HG03432 (cell line): ENCODE results near the gene YY1.
"Not testable (repeated sequence)": the region's sequence is repeated elsewhere in the genome, so short reads cannot be mapped to it uniquely, and the experiment has no call there.

Source experiments
- ATAC-seq: cut with Tn5 transposase; IDR thresholded peaks from one replicate; pipeline ENCODE4 v1.9.1; 2021; ENCODE audit warnings: mild to moderate bottlenecking, moderate library complexity; ENCODE audit not compliant: unreplicated experiment

Gene YY1

DNA sequence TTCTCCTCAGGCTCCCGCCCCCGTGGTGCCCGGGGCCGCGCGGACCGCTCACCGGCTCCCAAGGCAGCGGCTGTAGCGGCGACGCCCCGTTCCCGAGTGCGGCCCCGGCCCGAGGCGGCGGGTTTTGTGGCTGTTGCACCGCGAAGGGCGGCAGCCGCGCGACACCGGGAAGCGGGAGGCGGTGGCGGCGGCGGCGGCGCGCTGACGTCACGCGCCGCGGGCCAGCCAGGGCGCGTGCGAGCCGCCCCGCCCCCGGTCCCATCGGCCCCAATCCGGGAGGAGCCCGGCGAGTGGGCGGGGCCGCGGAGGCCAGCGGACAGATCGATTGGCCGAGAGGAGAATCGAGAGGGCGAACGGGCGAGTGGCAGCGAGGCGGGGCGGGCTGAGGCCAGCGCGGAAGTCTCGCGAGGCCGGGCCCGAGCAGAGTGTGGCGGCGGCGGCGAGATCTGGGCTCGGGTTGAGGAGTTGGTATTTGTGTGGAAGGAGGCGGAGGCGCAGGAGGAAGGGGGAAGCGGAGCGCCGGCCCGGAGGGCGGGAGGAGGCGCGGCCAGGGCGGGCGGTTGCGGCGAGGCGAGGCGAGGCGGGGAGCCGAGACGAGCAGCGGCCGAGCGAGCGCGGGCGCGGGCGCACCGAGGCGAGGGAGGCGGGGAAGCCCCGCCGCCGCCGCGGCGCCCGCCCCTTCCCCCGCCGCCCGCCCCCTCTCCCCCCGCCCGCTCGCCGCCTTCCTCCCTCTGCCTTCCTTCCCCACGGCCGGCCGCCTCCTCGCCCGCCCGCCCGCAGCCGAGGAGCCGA is at the start of gene YY1:
TSS of gene YY1 (plus strand) at position 726 of the 792 bp plus-strand sequence. CDS start 101 bp downstream, outside the sequence.
- peak; percentile 79 for ATAC-seq

DNA sequence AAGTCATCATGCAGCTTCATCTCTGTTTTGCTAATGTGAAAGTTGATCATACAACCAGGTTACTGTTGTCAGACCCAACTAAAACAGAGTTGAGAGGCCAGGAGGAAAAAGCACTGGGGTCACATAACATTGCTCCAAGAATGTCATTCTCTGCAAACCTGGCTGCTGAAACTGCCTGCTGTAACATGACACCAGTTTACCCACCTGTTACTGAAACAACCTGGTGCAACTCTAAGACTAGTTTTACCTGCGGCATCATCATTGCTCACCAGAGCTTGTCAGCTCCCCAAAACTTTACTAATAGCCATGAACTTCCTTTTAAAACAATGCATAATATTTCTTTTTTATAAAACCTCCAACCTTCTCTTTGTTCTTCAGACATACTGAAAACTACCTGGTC is 48.8 kb upstream of the YY1 start:
- no peak for ATAC-seq

DNA sequence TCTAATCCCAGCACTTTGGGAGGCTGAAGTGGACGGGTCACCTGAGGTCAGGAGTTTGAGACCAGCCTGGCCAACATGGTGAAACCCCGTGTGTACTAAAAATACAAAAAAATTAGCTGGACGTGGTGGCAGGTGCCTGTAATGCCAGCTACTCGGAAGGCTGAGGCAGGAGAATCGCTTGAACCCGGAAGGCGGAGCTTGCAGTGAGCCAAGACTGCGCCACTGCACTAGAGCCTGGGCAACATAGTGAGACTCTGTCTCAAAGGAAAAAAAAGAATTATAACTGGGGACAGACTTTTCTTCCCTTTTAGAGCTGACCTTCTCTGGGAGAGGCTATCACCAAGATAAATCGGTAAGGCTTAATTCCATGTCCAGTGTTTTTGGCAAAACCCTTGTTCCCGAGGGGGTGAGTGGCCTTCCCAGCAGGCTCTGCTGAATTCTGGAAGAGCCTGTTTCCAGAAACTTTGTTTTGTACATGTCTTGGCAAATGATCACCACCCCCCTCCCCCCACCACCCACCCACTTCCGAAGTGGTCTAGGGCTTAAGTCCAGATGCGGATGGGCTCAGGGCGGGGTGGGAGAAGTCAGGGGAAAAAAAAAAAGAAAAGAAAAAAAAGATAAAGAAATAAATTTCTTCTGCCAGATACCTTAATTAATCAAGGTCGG is 47.2 kb upstream of the YY1 start:
- no peak for ATAC-seq

DNA sequence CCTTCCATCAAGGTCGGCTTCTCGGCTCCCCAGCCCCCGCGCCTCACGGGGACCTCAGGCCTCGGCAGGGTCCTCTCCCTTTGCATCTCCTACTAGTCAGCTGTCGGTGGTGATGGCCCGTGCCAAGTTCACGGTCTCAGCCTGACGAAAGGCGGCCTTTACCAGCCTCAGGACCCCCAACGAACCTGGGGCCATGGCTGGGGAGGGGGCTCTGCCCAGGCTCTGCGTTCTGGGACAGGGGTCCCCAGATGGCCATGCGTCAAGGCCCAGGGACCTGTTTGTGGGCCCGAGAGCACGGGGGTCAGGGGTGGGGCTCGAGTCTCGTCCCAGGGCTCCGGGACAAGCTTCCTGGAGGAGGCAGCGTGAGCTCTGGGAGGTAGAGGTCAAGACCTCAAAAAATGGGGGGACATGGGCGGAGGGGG is 46.7 kb upstream of the YY1 start:
- no peak for ATAC-seq

DNA sequence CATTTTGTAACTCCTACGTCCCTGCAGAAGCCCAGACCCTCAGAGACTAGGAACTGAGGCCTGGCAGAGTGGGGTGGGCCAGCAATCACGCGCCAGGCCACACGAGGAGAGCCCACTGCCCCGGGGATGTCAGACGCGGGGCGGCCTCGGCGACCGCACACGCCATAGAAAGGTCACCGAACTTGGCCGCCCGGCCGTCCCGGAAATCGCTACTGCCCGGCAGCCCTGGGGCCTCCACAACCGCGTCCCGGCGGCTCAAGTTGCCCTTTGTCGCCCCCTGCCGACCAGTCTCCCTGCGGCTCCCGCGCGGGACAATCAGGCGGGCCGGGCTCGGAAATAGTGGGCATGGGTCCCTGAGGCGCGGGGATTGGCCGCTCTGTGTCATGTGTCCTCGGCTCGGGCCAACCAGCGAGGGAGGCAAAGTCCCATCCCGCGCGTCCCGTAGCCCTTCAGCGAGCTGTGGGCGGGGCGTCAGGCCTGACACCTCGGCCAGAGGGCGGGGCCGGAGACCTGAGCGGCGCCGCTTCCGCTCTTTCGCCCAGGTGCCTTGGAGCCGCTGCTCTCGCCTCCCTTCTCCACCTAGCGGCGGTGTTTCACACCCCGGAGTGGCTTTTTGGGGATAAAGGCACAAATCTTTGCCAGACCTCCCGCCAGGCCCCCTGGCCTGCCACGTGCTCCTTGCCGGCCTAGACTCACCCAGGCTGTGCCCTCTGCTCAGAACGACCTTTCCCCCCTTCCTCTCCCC is 46.1 kb upstream of the YY1 start:
- ATAC-seq = peak; percentile 98

DNA sequence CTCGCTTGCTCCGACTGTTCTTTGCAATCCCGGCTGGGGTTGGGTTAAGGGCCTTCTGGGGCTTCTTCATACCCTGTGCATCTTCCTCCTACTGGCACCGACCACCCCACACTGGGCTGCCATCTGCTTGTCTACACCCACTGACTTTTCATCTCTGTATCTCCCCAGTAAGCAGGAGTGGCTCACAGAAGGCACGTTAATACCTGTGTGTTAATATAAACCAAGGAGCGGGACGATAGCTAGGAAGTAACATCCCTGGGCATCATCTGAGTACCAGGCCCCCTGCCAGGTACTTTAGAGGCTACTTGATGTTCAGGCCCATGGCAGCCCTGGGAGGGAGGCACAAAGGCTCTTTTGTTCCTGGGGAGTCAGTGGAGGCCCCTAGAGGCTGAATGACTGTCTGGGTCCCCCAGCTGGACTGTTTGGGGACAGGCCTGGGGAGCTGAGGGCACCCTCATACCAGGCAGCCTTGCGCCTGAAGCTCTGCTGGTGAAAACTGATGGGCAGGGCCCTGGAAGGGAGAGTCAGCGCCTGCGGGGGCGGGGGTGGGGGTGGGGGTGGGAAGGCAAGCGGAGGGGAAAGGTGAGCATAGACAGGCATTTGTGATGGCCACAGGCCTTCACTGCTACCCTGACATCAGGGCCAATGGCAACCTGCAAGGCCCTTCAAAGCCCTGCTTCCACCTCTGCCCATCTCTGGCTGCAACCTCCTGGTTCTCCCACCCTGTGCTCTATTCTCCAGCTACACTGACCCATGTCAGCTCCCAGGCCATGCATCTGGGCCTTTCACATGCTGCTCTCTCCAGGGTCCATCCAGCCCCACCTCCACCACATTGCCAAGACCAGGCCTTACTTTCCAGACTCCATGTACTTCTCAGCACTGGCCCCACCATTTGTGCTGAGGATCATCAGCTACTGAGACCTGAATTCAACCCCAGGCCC is 45.3 kb upstream of the YY1 start:
- no peak for ATAC-seq

DNA sequence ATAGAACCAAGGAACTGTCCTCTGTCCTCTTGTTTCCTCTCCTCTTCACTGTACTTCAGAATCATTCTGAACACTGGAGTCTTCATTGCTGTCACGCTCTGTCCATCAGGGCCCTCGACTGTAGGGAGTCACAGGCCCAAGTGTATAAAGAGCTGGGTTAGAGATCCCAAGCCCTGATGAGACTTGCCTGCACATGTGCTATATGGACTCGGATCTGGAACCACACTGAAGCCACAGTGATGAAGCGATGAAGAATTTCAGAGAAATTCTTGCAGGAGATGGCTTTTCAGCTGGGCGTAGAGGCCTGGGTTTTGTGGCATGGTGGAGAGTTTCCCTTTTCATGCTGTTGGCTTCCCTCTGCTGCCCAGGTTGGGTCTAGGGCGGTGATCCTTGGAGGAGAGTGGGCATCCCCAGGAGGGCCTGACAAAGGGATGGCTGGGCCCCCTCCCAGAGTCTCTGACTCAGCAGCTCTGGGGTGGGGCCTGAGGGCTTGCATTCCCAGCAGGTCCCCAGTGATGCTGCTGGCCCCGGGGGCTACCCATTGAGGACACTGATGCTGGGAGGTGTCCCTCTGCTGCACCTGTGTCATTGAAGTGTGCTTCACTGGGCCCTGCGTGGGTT is 39.6 kb upstream of the YY1 start:
- no peak for ATAC-seq

DNA sequence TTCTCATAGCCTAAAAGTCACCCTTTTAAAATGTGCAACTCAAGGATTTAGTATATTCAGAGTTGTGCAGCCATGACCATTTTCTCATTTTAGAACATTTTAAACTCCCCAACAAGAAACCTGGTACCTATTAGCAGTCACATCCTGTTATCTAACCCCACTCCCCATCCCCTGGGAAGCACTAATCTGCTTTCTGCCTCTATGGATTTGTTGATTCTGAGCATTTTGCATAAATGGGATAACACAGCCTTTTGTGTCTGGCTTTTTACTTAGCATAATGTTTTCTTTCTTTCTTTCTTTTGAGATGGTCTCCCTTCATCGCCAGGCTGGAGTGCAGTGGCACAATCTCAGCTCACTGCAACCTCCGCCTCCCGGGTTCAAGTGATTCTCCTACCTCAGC is 38.6 kb upstream of the YY1 start:
- ATAC-seq = no peak

DNA sequence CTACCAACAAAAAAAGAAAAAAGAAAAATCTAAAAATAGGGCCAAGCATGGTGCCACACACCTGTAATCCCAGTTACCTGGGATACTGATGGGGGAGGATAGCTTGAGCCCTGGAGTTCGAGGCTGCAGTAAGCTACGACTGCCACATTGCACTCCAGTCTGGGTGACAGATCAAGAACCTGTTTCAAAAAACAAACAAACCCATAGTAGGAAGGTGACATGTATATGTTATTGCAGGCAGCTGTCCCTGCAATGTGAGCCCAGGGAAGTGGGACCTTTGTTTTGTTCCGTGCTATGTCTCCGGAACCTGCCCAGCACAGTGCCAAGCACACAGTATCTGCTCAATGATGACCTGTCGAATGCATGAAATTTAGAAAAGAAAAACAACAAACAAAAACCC is 37.2 kb upstream of the YY1 start:
- ATAC-seq = no peak

DNA sequence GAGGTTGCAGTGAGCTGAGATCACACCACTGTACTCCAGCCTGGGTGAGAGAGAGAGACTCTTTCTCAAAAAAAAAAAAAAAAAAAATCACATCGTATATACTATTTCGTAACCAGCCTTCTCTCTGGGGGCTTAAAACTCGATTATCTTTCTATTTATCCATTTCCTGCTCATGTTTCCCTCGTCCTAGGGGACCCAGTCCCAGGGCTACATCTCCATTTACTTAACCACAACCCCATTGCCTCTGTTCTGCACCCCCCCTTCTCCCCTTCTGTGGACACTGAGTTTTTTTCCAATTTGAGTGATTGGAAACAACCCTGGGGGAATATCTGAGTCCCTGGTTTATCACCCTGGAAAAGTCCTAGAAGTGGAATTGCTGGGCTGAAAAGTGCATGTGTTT is 36.2 kb upstream of the YY1 start:
- no peak for ATAC-seq

DNA sequence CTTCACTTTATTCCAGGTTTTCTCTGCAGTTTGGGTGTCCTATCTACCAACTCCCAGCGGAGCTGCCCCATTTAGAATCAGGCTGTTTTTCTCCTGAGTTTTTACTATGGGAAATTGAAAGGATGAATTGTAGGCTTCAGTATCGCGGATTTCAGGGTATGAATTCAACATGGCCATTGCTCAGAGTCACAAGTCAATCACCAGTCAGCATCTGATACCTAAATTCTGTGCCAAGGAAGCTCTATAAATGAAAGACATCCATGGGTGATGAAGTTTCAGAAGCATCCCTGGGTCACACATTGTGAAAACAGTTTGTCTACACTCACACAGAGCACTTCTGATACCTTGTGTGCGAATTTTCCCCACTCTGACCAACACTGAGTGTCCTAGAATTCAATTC is 35.8 kb upstream of the YY1 start:
- ATAC-seq = no peak

DNA sequence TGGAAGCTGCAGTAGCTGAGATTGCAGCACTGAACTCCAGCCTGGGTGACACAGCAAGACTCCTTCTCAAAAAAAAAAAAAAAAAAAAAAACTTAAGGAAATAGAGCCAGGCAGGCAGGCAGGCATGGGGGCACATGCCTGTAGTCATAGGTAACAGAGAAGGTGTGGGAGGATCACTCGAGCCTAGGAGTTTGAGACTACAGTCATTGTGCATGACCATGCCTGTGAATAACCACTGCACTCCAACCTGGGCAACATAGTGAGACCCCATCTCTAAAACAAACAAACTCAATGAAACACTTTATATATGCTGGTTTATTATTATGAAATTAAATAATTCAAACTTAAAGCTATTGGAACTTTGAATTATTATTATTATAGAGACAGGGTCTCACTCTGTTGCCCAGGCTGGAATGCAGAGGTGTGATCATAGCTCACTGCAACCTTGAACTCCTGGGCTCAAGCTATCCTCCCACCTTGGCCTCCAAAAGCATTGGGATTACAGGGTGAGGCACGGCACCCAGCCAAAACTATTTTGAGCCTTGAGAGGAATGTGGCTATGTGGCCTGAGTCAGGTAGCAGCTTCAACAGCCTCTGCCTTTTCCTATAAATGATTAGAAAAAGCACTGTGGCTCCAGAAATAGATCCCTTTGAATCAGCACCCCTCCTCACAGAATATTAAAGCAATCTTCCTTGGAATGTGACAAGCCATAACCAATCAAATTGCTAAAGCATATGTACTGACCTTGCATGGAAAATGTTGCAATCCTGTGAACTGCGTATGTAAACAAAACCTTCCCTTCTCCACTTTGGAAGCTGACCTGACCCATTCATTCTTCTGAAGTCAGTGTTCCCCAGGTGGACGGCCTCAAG is 34.7 kb upstream of the YY1 start:
- ATAC-seq = no peak

DNA sequence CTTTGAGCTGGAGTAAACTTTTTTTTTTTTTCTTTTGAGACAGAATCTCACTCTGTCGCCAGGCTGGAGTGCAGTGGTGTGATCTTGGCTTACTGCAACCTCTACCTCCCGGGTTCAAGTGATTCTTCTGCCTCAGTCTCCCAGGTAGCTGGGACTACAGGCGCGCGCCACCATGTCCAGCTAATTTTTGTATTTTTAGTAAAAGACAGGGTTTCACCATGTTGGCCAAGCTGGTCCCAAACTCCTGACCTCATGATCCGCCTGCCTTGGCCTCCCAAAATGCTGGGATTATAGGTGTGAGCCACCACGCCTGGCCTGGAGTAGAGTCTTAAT is 34.1 kb upstream of the YY1 start:
- ATAC-seq = not testable (repeated sequence)

DNA sequence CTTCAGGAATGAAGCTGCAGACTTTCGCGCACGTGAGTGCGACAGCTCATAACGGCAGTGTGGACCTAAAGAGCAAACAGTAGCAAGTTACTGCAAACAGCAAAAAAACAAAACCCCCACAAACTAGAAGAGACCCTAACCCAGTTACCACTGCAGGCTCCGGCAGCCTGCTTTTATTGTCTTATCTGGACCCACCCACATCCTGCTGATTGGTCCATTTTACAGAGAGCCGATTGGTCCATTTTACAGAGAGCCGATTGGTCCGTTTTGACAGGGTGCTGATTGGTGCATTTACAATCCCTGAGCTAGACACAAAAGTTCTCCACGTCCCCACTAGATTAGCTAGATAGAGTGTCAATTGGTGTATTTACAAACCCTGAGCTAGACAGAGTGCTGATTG is 31.4 kb upstream of the YY1 start:
- ATAC-seq = not testable (repeated sequence)

DNA sequence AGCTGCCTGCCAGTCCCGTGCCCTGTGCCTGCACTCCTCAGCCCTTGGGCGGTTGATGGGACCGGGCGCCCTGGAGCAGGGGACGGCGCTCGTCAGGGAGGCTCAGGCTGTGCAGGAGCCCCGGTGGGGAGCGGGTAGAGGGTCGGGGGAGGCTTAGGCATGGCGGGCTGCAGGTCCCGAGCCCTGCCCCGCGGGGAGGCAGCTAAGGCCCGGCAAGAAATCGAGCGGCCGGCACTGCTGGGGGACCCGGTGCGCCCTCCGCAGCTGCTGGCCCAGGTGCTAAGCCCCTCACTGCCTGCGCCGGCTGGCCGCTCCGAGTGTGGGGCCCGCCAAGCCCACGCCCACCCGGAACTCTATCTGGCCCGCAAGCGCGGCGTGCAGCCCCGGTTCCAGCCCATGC is 30.8 kb upstream of the YY1 start:
- ATAC-seq = not testable (repeated sequence)

DNA sequence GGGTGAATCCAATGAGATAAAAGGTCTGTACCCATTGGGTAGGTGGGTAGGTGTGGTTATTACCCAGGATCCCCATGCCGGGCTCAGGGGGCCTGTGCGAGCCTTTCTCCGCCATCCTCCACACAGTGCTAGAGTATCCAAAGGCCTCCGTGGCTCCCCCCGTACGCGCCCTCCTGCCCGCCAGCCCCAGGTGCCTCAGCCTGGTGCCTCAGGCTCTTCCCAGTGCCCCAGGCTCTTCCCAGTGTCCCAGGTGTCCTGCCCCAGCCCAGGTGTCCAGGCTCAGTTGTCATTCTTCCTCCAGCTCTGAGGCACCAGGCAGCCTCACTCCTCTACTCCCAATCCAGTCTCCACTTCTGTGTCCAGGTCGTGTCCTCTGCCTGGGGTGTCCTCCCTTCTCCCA is 27.6 kb upstream of the YY1 start:
- ATAC-seq = no peak

DNA sequence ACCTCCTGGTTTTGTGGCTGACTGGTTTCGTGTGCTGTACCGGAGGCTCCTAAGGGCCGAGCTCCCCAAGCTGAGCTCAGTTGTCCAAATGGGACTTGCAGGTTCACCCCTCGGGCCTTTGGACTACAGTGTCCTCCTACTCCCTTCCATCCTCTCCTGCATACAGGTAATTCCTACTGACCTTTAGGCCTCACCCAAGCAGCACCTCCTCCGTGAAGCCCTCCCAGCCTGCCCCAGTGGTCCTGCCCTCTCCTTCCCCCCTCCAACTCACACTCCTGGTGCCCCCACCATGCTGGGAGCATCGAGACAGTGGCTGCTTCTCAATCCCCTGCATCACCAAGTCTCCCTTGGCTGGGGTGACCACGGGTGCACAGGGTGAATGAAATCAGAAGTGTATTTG is 27.1 kb upstream of the YY1 start:
- no peak for ATAC-seq

DNA sequence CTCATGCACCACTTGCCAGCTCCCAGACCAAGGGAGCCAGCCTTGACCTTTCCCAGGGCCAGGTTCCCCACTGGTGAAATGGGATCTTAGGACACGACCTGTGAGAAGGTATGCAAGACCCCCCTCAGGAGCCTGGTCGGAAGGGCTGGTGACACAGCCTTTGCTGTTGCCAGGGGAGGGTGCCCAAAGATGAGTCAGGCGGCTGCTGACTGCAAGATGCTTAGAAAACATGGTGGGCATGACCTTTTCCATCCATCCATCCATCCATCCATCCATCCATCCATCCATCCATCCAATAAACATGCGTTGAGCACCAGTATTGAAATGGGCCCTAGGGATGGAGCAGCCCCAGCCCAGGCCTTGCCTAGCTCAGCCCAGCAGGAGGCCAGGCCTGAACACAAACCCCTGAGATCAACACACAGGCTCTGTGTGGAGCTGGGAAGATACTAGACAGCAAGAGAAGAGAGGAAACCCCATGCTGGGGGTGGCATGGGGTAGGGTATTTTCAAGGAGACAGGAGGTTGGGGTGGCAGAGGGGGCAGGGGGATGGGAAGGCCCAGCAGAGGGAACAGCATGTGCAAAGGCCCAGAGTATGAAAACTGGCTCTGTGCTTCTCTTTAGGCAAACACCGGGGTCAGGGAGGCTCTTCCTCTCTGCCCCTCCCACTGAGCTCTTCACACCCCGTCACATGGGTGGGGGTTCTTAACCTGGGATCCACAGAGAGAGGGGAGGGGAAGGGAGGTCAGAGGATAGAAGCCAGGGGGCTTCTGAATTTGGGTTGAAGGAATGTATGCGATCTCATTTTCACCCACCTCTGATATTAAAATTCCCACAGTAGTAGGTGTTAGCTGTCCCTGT is 26.2 kb upstream of the YY1 start:
- no peak for ATAC-seq

DNA sequence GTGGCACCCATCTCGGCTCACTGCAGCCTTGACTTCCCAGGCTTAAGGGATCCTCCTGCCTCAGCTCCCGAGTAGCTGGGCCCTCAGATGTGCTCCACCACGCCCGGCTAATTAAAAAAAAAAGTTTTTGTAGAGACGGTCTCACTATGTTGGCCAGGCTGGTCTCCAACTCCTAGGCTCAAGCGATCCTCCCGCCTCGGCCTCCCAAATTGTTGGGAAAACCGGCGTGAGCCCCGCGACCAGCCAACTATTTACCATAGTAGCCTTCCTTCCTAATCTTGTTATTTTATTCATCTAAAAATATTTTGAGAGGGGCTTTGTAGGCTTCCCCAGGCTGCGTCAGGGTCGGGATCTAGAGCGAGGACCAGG is 25.4 kb upstream of the YY1 start:
- ATAC-seq = no peak
